Keratinocyte (primary cell): ENCODE data around the gene CPVL.

Experiments
- EZH2 ChIP-seq: IDR thresholded peaks from one replicate; pipeline ENCODE4 v1.6.1; 2012; ENCODE audit warnings: inconsistent platforms, mild to moderate bottlenecking, low read length, moderate library complexity
- TF ChIP-seq, protein P1 (sequence below), 3 experiments: IDR thresholded peaks in 1 of 3; conservative IDR thresholded peaks in 1 of 3; optimal IDR thresholded peaks in 1 of 3; 2 replicates in 2 of 3; 3 replicates in 1 of 3; pipeline versions ENCODE3 to v1.5.1; 2011; ENCODE audit warnings: low read length in 3 of 3, mild to moderate bottlenecking in 3 of 3, moderate library complexity in 2 of 3, control low read depth in 1 of 3, inconsistent platforms in 1 of 3; ENCODE audit not compliant: insufficient read depth in 2 of 3; ENCODE audit errors: extremely low read depth in 1 of 3

DNA sequence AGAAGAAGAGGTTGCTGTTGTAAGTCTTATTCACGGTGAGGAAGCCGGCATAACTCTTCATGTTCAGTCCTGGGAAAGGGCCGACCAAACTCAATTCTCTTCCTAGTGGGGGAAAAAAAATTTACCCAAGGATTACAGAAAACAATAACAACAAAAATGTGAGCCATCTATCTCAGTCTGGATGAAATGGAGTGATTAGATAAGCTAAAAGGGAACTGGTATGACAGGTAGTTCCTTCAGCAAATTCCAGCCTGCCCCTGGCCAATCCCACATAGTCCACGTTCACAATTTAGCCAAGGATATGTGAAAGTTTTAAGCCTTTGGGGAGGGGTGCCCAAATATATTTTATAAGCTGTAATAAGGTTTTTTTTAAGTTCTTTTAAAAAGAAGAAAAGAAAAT lies 33.6 kb downstream of the CPVL start:
- TF ChIP-seq, protein P1, sequence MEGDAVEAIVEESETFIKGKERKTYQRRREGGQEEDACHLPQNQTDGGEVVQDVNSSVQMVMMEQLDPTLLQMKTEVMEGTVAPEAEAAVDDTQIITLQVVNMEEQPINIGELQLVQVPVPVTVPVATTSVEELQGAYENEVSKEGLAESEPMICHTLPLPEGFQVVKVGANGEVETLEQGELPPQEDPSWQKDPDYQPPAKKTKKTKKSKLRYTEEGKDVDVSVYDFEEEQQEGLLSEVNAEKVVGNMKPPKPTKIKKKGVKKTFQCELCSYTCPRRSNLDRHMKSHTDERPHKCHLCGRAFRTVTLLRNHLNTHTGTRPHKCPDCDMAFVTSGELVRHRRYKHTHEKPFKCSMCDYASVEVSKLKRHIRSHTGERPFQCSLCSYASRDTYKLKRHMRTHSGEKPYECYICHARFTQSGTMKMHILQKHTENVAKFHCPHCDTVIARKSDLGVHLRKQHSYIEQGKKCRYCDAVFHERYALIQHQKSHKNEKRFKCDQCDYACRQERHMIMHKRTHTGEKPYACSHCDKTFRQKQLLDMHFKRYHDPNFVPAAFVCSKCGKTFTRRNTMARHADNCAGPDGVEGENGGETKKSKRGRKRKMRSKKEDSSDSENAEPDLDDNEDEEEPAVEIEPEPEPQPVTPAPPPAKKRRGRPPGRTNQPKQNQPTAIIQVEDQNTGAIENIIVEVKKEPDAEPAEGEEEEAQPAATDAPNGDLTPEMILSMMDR (optimal IDR thresholded peaks at IDR 0.05 in 1 of 3, IDR thresholded peaks at IDR 0.05 in 1 of 3, conservative IDR thresholded peaks at IDR 0.05 in 1 of 3; ENCODE audit: extremely low read depth in 1 of 3, insufficient read depth in 2 of 3, low read length in 3 of 3), result no peak
- no peak for TF ChIP-seq EZH2
